HG03520 (cell line): Measurements from ENCODE around the gene GSK3B.

Source experiments
- ATAC-seq: cut with Tn5 transposase; IDR thresholded peaks from one replicate; pipeline ENCODE4 v1.9.1; 2021; ENCODE audit warnings: mild to moderate bottlenecking, moderate library complexity; ENCODE audit not compliant: unreplicated experiment

Gene GSK3B

DNA sequence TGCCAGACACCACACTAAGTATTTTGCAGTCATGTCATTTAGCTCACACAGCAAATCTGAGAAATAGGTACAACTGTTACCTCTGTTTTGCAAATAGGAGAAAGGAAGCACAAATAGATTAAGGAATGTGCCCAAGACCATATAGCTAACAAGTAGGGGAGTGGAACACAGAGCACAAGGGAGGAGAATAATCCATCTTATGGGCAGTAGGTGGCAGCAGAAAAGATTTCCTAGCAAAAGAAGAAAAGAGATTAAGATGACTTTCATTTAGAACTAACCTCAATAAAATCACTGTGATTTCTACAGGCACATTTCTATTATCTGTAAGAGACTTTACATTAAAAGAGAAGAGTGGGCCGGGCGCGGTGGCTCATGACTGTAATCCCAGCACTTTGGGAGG lies 263.2 kb downstream of the GSK3B start:
- no peak for ATAC-seq

DNA sequence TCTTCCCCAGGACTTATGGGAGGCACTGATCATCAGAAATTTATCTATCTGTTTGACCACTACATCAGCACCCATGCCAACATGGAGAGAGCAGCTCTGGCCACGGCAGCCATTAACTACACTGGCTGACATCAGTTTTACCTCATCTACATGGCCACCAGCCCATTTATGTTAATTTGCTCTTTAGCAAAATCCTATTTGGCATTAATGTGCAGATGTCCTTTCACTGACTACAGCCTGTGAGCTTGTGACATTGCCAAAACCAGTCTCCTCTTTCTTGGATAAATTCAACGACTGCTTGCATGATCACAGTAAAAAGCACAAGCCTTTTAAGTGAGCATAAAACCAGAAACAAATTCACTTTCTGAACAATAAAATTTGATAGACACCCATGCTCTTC lies 264.8 kb downstream of the GSK3B start:
- no peak for ATAC-seq

DNA sequence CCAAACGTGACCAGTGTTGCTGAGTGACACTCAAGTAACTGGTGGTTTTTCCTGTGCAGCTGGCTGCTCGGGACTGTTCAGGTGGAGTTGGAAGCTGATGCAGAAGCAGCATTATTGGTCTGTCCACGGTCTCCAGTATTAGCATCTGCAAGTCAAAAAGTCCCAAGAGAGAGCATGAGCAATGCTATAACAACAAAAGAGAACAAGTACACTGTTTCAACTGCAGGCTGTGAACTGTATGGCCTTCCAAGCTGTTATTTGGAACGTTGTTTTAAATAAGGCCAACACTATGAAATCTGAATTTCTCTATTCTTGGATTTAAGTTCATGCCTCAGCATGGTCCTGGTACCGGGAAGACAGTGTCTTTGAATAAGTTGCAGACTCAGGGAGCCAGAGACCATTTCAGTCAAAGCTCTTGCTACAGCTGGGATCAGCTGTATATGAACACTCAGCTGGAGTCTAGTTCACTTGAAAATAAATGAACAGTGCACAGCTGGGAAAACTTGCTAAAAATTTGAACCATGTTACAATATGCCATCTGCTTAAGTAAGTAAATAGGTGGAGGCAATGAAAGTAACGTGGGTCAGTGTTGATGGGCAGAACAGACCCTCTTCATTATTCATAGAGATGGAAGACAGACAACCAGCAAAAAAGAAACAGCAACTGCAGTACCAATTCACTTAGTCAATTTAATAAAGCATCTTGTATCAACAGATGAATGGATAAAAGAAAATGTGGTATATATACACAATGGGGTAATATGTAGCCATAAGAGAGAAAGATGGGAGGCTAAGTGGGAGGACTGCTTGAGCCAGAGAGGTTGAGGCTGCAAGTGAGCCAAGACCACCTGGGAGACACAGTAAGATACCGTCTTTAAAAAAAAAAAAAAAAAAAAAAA lies 267.3 kb downstream of the GSK3B start:
- ATAC-seq: no peak

DNA sequence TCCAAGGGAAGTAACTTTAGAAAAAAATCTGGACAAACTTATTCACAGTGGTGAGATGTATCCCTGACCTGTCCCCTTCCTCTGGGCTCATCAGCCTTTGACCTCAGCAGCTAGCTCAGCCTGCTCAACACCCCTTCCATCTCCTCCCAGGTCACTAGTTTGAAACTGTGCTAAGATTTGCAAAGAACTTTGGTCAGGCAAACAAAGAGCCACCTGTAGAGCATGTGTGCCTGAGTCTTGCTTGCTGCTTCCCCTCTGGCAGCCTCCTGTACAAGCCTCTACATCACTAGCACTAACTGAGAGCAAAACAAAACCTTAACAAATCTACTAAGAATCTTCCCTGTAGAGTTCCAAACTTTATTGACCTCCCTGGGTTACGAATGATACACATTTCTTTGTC lies 268.4 kb downstream of the GSK3B start:
- no peak for ATAC-seq

DNA sequence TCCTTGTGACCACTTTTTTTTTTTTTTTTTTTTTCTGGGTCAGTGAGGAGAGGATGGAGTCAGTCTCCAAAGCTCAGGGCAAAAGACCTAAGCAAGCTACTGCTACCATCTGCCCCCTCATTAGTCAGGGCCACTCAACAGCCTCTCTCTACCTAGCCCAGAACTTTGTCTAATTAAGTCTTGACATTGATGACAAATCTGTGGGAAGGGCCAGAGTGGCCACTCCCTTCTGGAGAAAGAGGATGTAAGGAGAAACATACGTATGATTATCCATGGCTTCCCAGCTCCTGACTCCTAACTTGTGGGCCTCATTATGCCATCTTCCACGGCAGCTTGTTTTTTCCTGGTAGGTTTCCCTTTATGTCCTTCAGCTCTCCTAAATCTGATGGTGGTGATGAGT lies 274.4 kb downstream of the GSK3B start:
- no peak for ATAC-seq

DNA sequence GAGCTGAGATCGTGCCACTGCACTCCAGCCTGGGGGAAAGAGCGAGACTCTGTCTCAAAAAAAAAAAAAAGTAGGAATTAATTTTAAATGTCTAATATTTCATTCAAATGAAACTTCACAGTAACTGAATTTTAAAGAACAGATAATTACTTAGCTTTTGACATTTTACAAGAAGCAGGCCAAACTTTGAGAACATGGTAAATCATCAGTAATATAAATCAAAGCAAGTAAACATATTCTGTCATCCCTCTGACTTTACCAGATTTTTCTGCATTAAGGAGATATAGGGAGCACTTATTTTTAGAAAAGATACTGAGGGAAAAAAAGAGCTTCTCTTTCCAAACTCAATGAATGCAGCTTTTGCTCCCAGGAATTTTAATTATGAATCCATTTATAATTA lies 275.3 kb downstream of the GSK3B start:
- no peak for ATAC-seq

DNA sequence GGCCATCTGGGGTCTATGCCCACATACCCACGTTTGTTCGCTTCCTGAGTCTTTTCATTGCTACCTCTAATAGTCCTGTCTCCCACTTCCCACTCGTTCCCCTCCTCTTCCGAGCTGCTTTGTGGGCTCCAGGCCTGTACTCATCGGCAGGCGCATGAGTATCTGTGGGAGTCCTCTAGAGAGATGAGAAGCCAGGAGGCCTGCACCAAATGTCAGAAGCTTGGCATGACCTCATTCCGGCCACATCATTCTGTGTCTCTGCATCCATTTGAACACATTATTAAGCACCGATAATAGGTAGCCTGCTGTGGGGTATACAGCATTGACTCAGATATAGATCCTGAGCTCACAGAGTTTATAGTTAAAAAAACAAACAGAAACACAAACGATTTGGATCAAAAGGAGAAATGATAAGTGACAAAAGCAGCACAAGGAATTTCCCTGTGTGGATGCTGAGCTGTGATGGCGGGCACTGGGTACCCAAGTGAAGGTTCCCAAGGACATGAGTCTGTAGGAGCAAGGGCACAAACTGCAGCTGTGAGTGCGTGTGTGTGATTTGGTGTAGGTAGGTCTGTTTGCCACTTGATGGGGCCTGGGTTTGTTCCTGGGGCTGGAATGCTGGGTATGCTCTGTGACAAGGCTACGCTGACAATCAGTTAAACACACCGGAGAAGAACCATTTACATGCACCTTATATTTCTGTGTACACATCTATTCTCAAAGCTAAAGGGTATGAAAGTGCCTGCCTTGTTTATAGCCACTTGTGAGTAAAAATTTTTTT lies 276.5 kb downstream of the GSK3B start:
- ATAC-seq: no peak

DNA sequence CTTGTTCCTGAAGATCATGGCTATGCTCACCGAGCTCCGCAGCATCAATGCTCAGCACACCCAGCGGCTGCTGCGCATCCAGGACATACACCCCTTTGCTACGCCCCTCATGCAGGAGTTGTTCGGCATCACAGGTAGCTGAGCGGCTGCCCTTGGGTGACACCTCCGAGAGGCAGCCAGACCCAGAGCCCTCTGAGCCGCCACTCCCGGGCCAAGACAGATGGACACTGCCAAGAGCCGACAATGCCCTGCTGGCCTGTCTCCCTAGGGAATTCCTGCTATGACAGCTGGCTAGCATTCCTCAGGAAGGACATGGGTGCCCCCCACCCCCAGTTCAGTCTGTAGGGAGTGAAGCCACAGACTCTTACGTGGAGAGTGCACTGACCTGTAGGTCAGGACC lies 277.2 kb downstream of the GSK3B start:
- no peak for ATAC-seq

DNA sequence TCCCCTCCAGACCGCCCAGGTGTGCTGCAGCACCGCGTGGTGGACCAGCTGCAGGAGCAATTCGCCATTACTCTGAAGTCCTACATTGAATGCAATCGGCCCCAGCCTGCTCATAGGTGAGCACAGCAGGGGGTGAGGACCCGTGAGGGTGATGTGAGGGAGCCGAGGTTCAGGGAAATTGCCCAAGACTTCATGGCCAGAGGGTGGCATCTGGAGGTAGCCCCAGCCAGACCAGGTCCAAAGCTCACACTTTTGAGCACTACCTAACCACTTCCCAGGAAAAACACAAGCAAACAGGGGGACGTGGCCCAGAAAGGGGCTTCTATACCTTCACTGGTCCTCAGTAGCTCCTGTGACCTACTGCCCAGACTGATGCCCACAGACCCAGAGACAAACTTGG lies 278.5 kb downstream of the GSK3B start:
- ATAC-seq: no peak

DNA sequence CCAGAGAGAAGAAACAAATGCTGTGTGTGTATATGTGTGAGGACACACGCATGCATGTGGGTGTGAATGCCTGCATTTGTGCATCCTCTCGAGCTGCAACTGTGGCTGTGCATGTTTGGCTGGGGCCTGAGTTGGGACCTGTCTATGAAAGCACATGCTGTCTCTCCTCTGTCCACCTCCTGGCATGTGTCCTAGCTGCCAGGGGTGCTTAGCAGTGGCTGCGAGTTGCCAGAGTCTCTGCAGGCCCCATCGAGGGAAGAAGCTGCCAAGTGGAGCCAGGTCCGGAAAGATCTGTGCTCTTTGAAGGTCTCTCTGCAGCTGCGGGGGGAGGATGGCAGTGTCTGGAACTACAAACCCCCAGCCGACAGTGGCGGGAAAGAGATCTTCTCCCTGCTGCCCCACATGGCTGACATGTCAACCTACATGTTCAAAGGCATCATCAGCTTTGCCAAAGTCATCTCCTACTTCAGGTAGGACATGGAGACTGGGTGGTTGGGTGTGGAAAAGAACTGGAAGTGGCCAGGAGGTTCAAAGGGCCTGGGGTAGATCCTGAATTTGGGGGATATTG lies 281.7 kb downstream of the GSK3B start:
- no peak for ATAC-seq

DNA sequence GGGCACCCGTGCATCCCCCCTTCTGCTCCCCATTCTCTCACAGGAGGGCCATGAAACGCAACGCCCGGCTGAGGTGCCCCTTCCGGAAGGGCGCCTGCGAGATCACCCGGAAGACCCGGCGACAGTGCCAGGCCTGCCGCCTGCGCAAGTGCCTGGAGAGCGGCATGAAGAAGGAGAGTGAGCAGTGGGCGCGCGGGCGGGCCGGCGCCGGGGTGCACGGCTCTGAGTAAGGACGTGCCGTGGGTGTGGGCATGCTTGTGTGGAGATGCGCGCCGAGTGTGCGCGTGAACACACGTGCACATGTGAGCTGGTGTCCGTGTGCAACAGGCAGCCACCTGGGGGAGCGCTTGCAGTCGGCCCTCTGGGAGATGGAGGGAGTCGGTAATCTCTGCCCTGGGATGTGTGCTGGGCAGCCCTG lies 284.2 kb downstream of the GSK3B start:
- ATAC-seq: peak; percentile 81

DNA sequence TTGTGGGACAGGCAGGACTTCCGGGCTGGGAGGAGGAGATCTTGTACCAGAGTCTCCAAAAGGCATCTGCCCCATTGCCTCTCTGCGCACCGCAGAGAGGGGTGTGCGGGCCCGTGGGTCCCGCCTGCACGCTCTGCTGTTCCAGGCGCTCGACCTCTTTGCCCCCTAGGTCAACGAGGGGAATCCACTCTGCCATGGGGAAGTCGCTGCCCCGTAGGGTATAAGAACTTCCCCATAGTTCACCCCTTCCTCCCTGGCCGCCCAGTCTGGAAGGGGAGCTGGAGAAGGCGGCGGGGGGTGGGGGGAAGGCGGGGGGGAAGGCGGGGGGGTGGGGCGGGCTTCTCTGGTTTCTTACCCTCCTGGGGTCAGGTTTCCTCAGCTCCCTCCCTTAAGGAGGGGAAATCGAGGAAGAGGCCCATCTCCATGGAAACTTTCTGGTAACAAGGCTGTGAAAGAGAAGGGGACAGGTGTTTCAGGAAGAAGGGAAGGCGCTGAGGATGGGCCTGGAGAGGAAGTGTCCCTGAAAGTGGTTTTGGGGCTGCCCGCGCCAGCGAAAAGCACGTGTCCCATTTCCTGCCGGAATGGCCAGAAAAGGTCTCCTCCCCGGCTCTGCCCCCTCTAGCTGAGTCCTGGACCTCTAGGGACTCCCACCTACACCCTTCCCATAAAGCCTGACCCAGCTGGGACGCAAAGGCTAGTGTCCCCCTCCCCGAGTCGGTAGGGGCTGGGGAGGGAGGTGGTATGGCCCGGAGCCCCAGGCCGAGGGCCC lies 284.8 kb downstream of the GSK3B start:
- peak; percentile 16 for ATAC-seq

DNA sequence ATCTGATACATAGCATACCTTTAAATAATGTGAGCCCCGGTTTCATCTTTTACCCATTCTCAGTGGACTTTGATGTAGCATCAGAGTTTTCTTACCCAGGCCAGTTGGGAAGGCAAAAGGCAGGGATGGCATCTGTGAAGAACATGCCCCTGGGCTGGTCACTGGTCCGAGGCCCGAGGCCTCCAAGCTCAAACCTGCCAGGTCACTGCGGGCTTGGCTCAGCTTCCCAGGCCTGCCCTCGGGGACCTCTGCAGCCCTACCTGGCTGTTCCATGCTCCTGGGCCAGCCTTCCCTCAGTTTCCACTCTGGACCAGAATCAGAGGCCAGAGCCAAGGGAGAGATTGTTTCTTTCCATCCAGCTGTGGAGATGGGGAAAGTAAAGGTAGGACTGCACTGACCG lies 285.4 kb downstream of the GSK3B start:
- no peak for ATAC-seq

DNA sequence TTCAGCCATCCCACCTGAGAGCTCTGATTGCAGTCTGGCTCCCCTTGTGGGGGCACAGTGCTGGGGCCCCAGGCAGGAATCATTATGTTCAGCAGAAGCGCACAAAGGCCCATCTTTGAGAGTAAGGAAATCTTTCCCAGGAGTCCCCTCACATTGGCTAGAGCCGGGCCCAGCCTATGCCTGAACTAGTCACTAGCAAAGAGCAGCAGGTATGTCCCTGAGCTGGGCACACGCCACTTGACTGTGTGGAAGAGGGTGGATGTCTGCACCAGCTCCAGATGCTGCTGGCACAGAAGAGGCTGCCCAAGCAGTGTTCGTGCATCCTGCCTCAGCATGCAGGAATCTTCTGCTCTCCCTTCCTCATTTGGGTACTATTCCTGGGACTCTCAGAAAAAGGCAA lies 286.0 kb downstream of the GSK3B start:
- no peak for ATAC-seq

DNA sequence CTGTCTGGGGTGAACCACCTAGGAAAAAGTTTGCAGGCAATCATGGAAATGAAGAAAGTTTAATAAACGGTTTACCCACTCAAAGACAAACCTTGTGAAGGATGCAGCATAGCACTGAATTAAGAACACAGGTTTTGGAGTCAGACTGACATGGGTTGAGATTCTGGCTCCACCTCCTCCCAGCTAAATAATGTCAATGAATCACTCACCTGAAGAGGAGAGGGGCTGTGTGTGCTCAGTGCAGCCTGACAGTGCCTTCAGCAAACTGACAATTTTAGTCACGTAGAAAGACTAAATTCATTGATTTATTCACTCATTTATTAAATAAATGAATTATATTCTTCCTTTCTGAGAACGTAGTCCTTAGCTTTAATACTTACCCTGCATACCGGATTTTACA lies 293.4 kb downstream of the GSK3B start:
- ATAC-seq: no peak

DNA sequence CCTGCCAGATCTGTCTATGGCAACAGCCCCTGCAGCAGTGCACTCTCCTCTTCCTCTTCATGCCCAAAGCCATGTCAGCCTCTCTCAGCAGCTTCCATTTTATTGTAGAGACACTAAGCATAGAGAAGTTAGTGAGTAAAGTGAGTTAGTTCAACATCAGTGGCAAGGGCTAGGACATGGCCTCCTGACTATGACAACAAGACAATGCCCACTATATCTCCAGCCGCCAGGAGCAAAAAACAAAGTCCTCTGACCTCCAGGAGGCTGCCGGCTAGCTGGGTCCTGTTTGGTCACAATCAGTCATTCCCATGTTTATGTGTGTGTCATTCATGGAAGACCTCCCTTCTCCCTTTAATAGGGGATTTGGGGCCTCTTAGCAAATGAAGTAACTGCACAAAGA lies 297.5 kb downstream of the GSK3B start:
- no peak for ATAC-seq

DNA sequence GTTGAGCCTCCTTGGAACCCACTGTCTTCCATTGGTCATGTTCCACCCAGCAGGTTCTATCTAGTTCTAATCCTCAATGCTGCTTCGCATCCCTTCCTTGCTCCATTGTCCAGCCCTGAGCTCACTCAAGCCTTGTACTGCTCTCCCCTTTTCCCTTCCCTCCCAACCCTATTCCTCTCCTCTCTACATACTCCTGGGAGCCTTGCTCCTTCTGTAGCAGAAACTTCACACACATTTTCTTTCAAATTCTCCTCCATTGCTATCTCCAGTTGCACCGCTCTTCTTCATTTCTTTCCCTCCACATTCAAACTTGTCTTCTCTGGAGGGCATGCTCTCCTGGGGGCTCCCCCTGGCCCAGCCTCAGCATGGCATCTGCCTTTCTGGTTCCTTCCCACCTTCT lies 297.9 kb downstream of the GSK3B start:
- ATAC-seq: no peak

DNA sequence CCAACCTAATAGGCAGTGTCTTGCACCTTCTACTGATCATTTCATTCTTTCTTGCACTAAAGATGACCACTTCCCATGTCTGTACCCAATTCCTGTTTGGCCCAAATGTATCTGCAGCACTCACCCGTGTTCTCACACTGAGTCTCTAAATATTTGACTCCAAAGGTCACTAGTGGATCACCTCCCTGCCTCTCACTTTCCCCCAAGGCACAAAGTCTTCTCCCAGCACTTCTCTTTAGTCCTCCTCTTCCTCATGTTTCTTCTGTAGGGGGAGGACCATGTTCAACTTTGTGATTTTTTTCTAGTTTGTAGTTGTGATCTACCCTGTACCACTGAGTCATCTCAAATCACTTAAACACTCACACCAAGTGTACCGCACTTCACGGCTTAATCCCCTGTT lies 298.4 kb downstream of the GSK3B start:
- no peak for ATAC-seq

DNA sequence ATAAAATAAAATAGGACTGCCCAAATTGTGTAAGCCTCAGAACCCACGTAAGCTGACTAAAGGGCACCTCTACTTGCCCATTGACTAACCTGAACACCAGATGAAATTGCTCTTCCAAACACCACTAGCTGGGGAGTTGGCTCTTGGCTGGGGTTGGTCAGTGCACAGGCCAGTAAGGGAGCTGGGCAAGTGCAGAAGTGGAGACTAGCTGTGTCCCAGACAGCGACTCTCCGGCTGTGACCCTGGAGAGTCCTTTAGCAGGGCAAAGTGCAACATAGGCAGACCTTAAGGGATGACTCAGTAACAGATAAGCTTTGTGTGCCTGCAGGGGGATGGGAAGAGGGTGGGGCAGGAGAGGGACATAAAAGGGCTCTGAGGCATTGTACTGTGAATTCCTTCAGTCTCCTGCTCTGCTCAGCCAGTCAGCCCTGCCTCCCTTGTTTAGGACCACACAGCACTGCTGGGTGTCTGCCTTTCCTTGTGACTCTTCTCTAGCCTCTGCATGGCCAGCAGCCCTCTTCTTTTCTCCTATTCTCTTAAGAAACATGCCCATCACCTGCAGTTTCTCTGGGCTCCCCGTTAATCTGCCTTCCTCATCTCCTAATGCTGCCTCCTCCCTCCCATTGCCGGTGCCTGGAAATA lies 299.2 kb downstream of the GSK3B start:
- ATAC-seq: no peak

DNA sequence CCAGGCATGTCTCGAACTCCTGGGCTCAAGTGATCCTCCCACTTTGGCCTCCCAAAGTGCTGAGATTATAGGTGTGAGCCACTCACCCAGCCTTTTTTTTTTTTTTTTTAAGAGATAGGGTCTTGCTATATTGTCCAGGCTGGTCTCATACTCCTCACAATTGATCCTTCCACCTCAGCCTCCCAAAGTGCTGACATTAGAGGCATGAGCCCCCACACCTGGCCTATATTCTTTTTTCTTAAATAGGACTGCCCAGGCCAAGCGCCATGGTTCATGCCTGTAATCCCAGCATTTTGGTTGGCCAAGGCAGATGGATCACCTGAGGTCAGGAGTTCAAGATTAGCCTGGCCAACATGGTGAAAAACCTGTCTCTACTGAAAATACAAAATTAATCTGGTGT lies 299.8 kb downstream of the GSK3B start:
- ATAC-seq: no peak

DNA sequence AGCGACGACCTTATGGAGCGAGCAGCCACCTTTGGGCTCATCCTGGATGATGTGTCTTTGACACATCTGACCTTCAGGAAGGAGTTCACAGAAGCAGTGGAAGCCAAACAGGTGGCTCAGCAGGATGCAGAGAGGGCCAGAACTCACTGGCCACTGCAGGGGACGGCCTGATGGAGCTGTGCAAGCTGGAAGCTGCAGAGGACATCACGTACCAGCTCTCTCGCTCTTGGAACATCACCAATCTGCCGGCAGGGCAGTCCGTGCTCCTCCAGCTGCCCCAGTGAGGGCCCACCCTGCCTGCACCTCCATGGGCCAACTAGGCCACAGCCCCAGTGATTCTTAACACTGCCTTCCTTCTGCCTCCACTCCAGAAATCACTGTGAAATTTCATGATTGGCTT lies 302.0 kb downstream of the GSK3B start:
- ATAC-seq: no peak
